Measurements from ENCODE around the gene TBC1D3B. TPM values are rescaled to one million over a fixed set of nuclear protein-coding genes. Genes with fewer than 3 reads are reported as not detected.
"Not testable (repeated sequence)": the region's sequence is repeated elsewhere in the genome, so short reads cannot be mapped to it uniquely, and the experiment has no call there.

The TBC1D3B gene
- total RNA-seq, 1 experiment from 2014 or later: 11.3 TPM

- H4K20me1 ChIP-seq (ENCODE audit: insufficient read depth): no peaks in the 10 kb centered on the region
- H3K4me2 ChIP-seq (ENCODE audit: low read length): no peak overlapping the region
- no peaks in the 10 kb centered on the region for H3K9me2 ChIP-seq (ENCODE audit: insufficient read depth)
- ATAC-seq: no peak
- CTCF ChIA-PET: no interaction called here
- no peak overlapping the region for H2AFZ ChIP-seq (ENCODE audit: low read depth, low read length, poor library complexity, severe bottlenecking)
- intact Hi-C loops (cut with micrococcal nuclease): no loop called here
- POLR2A ChIA-PET: no interaction called here
- H3K4me1 ChIP-seq (ENCODE audit: control insufficient read depth in 1 of 2, insufficient read depth in 2 of 2, low read length in 2 of 2): no peaks in the 10 kb centered on the region
- no peaks in the 10 kb centered on the region for H3K79me2 ChIP-seq (ENCODE audit: insufficient read depth, low read length)
- peaks cover 20% of the 10 kb centered on the region; the same call in 1 of the 2 replicates for H3K27me3 ChIP-seq (ENCODE audit: insufficient read depth, low read length)
- no peaks in the 10 kb centered on the region for H3K9me3 ChIP-seq (ENCODE audit: control insufficient read depth in 1 of 2, insufficient read depth in 1 of 2, low read depth in 1 of 2, low read length in 2 of 2)
- no TSS peak for BruUV-seq (replicated peaks)
- no peak for TF ChIP-seq FOSL1 (IDR thresholded peaks at IDR 0.05; ENCODE audit: low read depth)
- no peak for TF ChIP-seq CBX3 (IDR thresholded peaks at IDR 0.05; ENCODE audit: low read depth)
- TF ChIP-seq SRF (IDR thresholded peaks at IDR 0.05; ENCODE audit: low read depth): no peak
- TF ChIP-seq ZFX (IDR thresholded peaks at IDR 0.05): no peak
- no peak for TF ChIP-seq JUND (IDR thresholded peaks at IDR 0.05)
- H3K9ac ChIP-seq (ENCODE audit: low read length): no peak overlapping the region
- no peak overlapping the region for H3K27ac ChIP-seq (ENCODE audit: low read depth, low read length)
- no peak for DNase-seq (ENCODE audit: low read depth, low spot score)
- no peak overlapping the region for H3K4me3 ChIP-seq (replicated peaks in 1 of 2; ENCODE audit: low read depth in 1 of 2, low read length in 2 of 2)
- no peaks in the 10 kb centered on the region for H3K36me3 ChIP-seq (ENCODE audit: control insufficient read depth in 1 of 2, insufficient read depth in 2 of 2, low read length in 2 of 2)
- RAD21 ChIA-PET (ENCODE audit: low non-redundant PET in 1 of 2, low total read pairs in 2 of 2, uncharacterized antibody in 2 of 2, unreplicated experiment in 2 of 2): no interaction called here
These were observed 35.8 kb upstream of the TBC1D3B start for GRCh38 chr17:36212272-36212605.

- H3K4me1 ChIP-seq (ENCODE audit: control insufficient read depth in 1 of 2, insufficient read depth in 2 of 2, low read length in 2 of 2); H4K20me1 ChIP-seq (ENCODE audit: insufficient read depth); H3K27ac ChIP-seq (ENCODE audit: low read depth, low read length); H3K9me2 ChIP-seq (ENCODE audit: insufficient read depth); ATAC-seq; intact Hi-C loops (cut with micrococcal nuclease); H3K9me3 ChIP-seq (ENCODE audit: control insufficient read depth in 1 of 2, insufficient read depth in 1 of 2, low read depth in 1 of 2, low read length in 2 of 2); H3K79me2 ChIP-seq (ENCODE audit: insufficient read depth, low read length); H3K4me3 ChIP-seq (replicated peaks in 1 of 2; ENCODE audit: low read depth in 1 of 2, low read length in 2 of 2); BruUV-seq (replicated peaks); CTCF ChIA-PET; H3K9ac ChIP-seq (ENCODE audit: low read length); DNase-seq (ENCODE audit: low read depth, low spot score); H3K36me3 ChIP-seq (ENCODE audit: control insufficient read depth in 1 of 2, insufficient read depth in 2 of 2, low read length in 2 of 2); RAD21 ChIA-PET (ENCODE audit: low non-redundant PET in 1 of 2, low total read pairs in 2 of 2, uncharacterized antibody in 2 of 2, unreplicated experiment in 2 of 2); H3K4me2 ChIP-seq (ENCODE audit: low read length); H2AFZ ChIP-seq (ENCODE audit: low read depth, low read length, poor library complexity, severe bottlenecking); POLR2A ChIA-PET: not testable (repeated sequence)
- H3K27me3 ChIP-seq (ENCODE audit: insufficient read depth, low read length): peaks cover 22% of the 10 kb centered on the region; the same call in 1 of the 2 replicates
These were observed 35.2 kb upstream of the TBC1D3B start for GRCh38 chr17:36211484-36212271.

- H3K79me2 ChIP-seq (ENCODE audit: insufficient read depth, low read length); intact Hi-C loops (cut with micrococcal nuclease); RAD21 ChIA-PET (ENCODE audit: low non-redundant PET in 1 of 2, low total read pairs in 2 of 2, uncharacterized antibody in 2 of 2, unreplicated experiment in 2 of 2); H3K4me2 ChIP-seq (ENCODE audit: low read length); BruUV-seq (replicated peaks); H3K27ac ChIP-seq (ENCODE audit: low read depth, low read length); H4K20me1 ChIP-seq (ENCODE audit: insufficient read depth); ATAC-seq; DNase-seq (ENCODE audit: low read depth, low spot score); H3K9me3 ChIP-seq (ENCODE audit: control insufficient read depth in 1 of 2, insufficient read depth in 1 of 2, low read depth in 1 of 2, low read length in 2 of 2); H3K9ac ChIP-seq (ENCODE audit: low read length); CTCF ChIA-PET; H3K9me2 ChIP-seq (ENCODE audit: insufficient read depth); H3K36me3 ChIP-seq (ENCODE audit: control insufficient read depth in 1 of 2, insufficient read depth in 2 of 2, low read length in 2 of 2); H3K4me3 ChIP-seq (replicated peaks in 1 of 2; ENCODE audit: low read depth in 1 of 2, low read length in 2 of 2); POLR2A ChIA-PET; H2AFZ ChIP-seq (ENCODE audit: low read depth, low read length, poor library complexity, severe bottlenecking); H3K4me1 ChIP-seq (ENCODE audit: control insufficient read depth in 1 of 2, insufficient read depth in 2 of 2, low read length in 2 of 2): not testable (repeated sequence)
- peaks cover 26% of the 10 kb centered on the region; the same call in 1 of the 2 replicates for H3K27me3 ChIP-seq (ENCODE audit: insufficient read depth, low read length)
These were observed 34.2 kb upstream of the TBC1D3B start, which contains the start of gene CCL4L2 for GRCh38 chr17:36210439-36211211. Gene CCL4L2 (plus strand): TSS chr17:36211063.
